Ishikawa (cell line): ENCODE data around the gene SSTR4.

ENCODE experiments used
- CEBPB ChIP-seq: IDR thresholded peaks from 2 replicates; pipeline ENCODE4 v1.6.1; 2012
- CREB1 ChIP-seq: IDR thresholded peaks from 2 replicates; pipeline ENCODE4 v1.6.1; 2012; ENCODE audit warnings: low read depth
- EGR1 ChIP-seq: IDR thresholded peaks from 2 replicates; pipeline ENCODE4 v1.6.1; 2012
- EP300 ChIP-seq: IDR thresholded peaks from 2 replicates; pipeline ENCODE4 v1.6.1; 2012; ENCODE audit warnings: borderline replicate concordance
- FOXM1 ChIP-seq: IDR thresholded peaks from 2 replicates; pipeline ENCODE4 v1.6.1; 2012; ENCODE audit warnings: low read depth, borderline replicate concordance
- NFIC ChIP-seq: IDR thresholded peaks from 2 replicates; pipeline ENCODE4 v1.6.1; 2012
- RAD21 ChIP-seq: IDR thresholded peaks from 2 replicates; pipeline ENCODE4 v1.6.1; 2012; ENCODE audit warnings: low read depth
- TAF1 ChIP-seq: IDR thresholded peaks from 2 replicates; pipeline ENCODE4 v1.6.1; 2012; ENCODE audit warnings: low read depth, mild to moderate bottlenecking
- TCF12 ChIP-seq: IDR thresholded peaks from 2 replicates; pipeline ENCODE4 v1.6.1; 2012; ENCODE audit warnings: low read depth
- YY1 ChIP-seq: IDR thresholded peaks from 2 replicates; pipeline ENCODE4 v1.6.1; 2012; ENCODE audit warnings: low read depth
- ZBTB7A ChIP-seq: IDR thresholded peaks from 2 replicates; pipeline ENCODE4 v1.6.1; 2012; ENCODE audit warnings: low read depth
- TF ChIP-seq, protein P1 (sequence below): IDR thresholded peaks from 2 replicates; pipeline ENCODE4 v1.6.1; 2012; ENCODE audit warnings: low read depth, mild to moderate bottlenecking
- TF ChIP-seq, protein P2 (sequence below): IDR thresholded peaks from 2 replicates; pipeline ENCODE4 v1.6.1; 2012
- TF ChIP-seq, protein P3 (sequence below): IDR thresholded peaks from 2 replicates; pipeline ENCODE4 v1.6.1; 2012

DNA sequence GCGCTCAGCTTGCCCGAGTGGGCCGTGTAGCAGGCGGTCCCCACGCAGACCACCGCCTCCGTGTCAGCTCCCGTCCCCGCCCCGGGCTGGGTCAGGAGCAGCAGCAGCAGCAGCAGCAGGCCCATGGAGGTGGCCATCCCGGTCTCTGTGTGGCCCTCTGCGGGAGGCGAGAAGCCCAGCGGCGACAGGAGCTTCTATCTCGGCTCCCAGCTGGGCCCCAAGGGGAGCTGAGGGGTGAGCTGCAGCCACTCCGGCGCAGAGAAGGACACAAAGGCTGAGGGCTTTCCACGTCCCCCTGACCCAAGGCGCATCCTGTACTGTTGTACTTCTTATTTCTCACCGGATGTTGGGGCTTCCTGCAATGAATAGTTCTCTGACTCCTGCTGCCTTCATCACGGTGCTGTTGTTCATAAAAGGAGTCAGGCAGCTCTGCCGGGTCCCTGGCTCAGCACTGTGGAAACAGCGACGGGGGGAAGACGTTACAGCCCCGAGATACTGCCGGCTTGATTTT lies 51.0 kb downstream of the SSTR4 start, which contains the start of gene CD93:
- TF ChIP-seq CEBPB (no peak), YY1 (no peak), ZBTB7A (no peak), RAD21 (no peak), EGR1 (no peak), FOXM1 (no peak), NFIC (no peak), EP300 (no peak), CREB1 (no peak), TAF1 (no peak), TCF12 (no peak)
- TF ChIP-seq, protein P1, sequence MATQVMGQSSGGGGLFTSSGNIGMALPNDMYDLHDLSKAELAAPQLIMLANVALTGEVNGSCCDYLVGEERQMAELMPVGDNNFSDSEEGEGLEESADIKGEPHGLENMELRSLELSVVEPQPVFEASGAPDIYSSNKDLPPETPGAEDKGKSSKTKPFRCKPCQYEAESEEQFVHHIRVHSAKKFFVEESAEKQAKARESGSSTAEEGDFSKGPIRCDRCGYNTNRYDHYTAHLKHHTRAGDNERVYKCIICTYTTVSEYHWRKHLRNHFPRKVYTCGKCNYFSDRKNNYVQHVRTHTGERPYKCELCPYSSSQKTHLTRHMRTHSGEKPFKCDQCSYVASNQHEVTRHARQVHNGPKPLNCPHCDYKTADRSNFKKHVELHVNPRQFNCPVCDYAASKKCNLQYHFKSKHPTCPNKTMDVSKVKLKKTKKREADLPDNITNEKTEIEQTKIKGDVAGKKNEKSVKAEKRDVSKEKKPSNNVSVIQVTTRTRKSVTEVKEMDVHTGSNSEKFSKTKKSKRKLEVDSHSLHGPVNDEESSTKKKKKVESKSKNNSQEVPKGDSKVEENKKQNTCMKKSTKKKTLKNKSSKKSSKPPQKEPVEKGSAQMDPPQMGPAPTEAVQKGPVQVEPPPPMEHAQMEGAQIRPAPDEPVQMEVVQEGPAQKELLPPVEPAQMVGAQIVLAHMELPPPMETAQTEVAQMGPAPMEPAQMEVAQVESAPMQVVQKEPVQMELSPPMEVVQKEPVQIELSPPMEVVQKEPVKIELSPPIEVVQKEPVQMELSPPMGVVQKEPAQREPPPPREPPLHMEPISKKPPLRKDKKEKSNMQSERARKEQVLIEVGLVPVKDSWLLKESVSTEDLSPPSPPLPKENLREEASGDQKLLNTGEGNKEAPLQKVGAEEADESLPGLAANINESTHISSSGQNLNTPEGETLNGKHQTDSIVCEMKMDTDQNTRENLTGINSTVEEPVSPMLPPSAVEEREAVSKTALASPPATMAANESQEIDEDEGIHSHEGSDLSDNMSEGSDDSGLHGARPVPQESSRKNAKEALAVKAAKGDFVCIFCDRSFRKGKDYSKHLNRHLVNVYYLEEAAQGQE = no peak
- TF ChIP-seq, protein P2, sequence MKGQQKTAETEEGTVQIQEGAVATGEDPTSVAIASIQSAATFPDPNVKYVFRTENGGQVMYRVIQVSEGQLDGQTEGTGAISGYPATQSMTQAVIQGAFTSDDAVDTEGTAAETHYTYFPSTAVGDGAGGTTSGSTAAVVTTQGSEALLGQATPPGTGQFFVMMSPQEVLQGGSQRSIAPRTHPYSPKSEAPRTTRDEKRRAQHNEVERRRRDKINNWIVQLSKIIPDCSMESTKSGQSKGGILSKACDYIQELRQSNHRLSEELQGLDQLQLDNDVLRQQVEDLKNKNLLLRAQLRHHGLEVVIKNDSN = no peak
- TF ChIP-seq, protein P3, sequence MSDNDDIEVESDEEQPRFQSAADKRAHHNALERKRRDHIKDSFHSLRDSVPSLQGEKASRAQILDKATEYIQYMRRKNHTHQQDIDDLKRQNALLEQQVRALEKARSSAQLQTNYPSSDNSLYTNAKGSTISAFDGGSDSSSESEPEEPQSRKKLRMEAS = no peak
